Astrocyte of the spinal cord (primary cell): ENCODE measurements around the gene FRMD4A.

Experiments used
- DNase-seq: peaks from one replicate; pipeline ENCODE4 v3.0.0; 2011; ENCODE audit warnings: low read depth, low spot score
- H3K4me3 ChIP-seq: 2 replicates; pipeline ENCODE4 v1.5.1; 2011; ENCODE audit warnings: low read depth, mild to moderate bottlenecking, low read length, moderate library complexity
- CTCF ChIP-seq: IDR thresholded peaks from 2 replicates; pipeline ENCODE4 v1.5.1; 2012; ENCODE audit warnings: low read depth, mild to moderate bottlenecking, low read length, inconsistent platforms
- in situ Hi-C: cut with HindIII; loops from 2 replicates; pipeline ENCODE4 v1.10.0; 2017; ENCODE audit warnings: low sequenced_read_pairs

FRMD4A gene

GRCh38 chr10:13853854-13854253 is 476.9 kb downstream of the FRMD4A start:
- peak; percentile 60 for DNase-seq
- TF ChIP-seq CTCF, result no peak

GRCh38 chr10:13852872-13853271 is 477.9 kb downstream of the FRMD4A start:
- in situ Hi-C loops, result no loop called here
- no peak overlapping the region for H3K4me3 ChIP-seq
- DNase-seq, result no peak
- no peak for TF ChIP-seq CTCF

More at GRCh38 chr10:13853854-13854253, 476.9 kb downstream of the FRMD4A start:
- in situ Hi-C loops, result no loop called here
- no peak overlapping the region for H3K4me3 ChIP-seq

- no peak for TF ChIP-seq CTCF
- in situ Hi-C loops, result no loop called here
- no peak overlapping the region for H3K4me3 ChIP-seq
- DNase-seq, result no peak
These were observed 478.8 kb downstream of the FRMD4A start for GRCh38 chr10:13851906-13852305.

GRCh38 chr10:13848520-13849445 is 481.9 kb downstream of the FRMD4A start:
- in situ Hi-C loops, result no loop called here

GRCh38 chr10:13847201-13847631 is 483.5 kb downstream of the FRMD4A start:
- no peak for DNase-seq
- no peak overlapping the region for H3K4me3 ChIP-seq
- in situ Hi-C loops, result no loop called here
- no peak for TF ChIP-seq CTCF

More at GRCh38 chr10:13848520-13849445, 481.9 kb downstream of the FRMD4A start:
- DNase-seq, result no peak
- TF ChIP-seq CTCF, result no peak
- H3K4me3 ChIP-seq, result no peak overlapping the region

GRCh38 chr10:13845897-13846296 is 484.8 kb downstream of the FRMD4A start:
- no peak for DNase-seq
- no peak overlapping the region for H3K4me3 ChIP-seq
- no peak for TF ChIP-seq CTCF
- in situ Hi-C loops, result no loop called here
